A549 treated with ZK216348 at 1 μM for 4 hours (cell line): ENCODE data around the gene FADS6. TPM values are rescaled to one million over a fixed set of nuclear protein-coding genes. Genes with fewer than 3 reads are reported as not detected.

ENCODE experiments used
- total RNA-seq: library from RNA; stranded (reverse); fragments of 200-300 nt; extraction: Qiagen RNA extraction; gene quantifications from 5 replicates; pipeline ENCODE4 v1.2.3, GENCODE V29; 2022; ENCODE audit warnings: low read depth

The FADS6 gene, protein sequence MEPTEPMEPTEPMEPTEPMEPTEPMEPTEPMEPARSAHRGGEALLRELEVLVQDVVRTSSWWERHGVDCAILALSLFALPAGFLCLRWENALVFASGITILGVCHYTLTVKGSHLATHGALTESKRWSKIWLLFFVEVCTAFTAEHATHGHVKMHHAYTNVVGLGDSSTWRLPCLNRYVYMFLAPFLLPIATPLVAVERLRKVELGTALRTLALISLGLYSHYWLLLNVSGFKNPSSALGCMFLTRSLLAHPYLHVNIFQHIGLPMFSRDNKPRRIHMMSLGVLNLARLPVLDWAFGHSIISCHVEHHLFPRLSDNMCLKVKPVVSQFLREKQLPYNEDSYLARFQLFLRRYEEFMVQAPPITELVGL
- not detected in 5 replicates for total RNA-seq

DNA sequence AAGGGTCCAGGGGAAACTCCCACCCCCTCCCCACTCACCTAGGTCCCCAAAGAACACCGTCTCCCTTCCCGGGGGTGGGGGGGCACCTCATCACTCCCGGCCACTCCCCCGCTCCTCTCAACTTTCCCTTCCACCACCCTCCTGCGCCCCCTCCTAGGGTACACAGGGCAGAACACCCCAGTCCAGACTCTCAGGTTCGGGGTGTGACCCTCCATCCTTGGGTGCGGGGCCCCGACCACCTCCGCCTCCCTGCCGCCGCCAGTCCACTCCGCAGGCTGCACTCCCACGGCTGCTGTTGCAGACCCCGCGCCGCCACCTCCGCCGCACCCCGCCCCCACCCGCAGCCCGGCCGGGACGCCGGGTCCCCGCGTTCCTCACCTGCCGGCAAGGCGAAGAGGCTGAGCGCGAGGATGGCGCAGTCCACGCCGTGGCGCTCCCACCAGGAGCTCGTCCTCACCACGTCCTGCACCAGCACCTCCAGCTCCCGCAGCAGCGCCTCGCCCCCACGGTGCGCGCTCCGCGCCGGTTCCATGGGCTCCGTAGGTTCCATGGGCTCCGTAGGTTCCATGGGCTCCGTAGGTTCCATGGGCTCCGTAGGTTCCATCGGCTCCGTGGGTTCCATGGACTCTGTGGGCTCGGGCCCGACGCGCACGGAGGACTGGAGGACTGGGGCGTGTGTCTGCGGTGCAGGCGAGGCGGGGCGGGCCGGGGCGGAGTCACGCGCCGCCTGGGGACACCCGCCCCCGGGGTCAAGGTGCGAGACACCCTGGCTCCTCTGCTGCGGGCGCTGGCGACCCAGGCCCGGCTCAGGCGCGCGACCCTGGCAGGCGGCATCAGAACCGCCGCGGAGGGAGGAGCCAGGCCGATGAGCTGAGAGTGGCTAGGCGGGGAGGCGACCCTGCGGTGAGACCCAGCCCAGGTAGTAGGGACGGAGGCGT is at the start of gene FADS6:
TSS of gene FADS6 (minus strand) at position 660 of the 938 bp plus-strand sequence. CDS start at position 622, 38 bp downstream.

DNA sequence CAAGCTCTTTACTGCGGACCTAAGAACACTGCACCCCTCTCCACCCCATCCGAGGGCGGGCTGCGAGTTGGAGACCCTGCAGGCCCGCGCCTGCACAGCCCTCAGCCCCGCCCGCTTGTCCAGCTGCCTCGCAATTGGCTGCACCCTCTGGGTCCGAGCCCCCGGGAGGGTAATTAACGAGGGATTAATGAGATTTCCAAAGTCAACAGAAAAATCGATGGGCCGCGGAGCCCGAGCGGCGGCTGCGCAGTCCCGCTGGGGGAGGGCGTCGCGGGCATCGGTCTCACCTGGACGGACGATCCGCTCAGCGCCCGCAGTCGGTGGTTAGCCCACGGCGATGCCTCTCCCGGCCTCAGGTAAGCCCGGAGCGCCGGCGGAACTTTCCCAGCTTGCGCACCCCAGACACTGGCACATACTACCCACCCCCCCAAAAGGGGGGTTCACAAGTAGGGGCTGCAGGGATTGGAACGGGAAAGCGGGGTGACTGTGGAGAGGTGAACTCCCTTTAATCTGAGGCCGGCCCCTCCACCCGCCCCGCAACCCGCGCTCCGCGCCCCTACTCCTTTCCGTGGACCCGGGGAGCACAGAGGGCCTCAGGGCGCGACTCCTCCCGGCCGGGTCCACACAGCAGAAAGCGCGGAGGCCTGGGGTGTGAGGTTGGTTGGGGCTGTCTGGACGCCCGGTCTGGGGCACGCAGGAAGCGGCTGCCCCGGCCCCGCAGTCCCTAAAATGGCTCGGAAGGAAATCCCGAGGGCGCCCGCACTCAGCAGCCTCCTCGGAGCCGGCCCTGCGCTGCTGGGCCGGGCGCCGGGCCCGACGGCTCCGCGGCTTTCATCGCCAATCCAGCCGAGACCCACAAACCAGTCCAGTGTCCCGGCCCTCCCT is 42.4 kb upstream of the FADS6 start, which contains the start of gene OTOP3:
TSS of gene OTOP3 (plus strand) at position 314 of the 885 bp plus-strand sequence. CDS start at position 338, 24 bp downstream.

DNA sequence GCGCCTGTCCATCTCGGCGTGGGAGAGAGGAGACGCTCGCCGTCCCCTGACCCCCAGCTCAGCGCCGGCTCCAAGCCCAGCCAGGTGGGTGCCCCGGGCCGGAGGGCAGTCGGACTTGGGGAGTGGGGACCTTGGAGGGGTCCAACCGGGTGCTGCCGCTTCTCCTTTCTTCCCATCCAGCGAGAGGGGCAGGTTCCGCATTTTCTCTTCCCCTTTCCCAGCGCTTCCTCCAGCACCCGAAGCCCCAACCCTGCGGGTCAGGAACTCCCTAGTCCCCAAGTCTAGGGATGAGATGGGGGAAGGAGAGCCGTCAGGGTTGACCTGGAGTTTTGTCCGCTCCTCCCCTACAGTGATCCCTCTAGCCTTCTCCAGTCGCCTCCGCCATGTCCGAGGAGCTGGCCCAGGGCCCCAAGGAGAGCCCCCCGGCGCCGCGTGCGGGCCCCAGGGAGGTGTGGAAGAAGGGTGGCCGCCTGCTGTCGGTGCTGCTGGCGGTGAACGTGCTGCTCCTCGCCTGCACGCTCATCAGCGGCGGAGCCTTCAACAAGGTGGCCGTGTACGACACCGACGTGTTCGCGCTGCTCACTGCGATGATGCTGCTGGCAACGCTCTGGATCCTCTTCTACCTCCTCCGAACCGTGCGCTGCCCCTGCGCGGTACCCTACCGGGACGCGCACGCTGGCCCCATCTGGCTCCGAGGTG is 31.0 kb upstream of the FADS6 start, which contains the start of gene OTOP2:
TSS of gene OTOP2 (plus strand) at position 24 of the 699 bp plus-strand sequence. CDS start at position 384, 360 bp downstream.

DNA sequence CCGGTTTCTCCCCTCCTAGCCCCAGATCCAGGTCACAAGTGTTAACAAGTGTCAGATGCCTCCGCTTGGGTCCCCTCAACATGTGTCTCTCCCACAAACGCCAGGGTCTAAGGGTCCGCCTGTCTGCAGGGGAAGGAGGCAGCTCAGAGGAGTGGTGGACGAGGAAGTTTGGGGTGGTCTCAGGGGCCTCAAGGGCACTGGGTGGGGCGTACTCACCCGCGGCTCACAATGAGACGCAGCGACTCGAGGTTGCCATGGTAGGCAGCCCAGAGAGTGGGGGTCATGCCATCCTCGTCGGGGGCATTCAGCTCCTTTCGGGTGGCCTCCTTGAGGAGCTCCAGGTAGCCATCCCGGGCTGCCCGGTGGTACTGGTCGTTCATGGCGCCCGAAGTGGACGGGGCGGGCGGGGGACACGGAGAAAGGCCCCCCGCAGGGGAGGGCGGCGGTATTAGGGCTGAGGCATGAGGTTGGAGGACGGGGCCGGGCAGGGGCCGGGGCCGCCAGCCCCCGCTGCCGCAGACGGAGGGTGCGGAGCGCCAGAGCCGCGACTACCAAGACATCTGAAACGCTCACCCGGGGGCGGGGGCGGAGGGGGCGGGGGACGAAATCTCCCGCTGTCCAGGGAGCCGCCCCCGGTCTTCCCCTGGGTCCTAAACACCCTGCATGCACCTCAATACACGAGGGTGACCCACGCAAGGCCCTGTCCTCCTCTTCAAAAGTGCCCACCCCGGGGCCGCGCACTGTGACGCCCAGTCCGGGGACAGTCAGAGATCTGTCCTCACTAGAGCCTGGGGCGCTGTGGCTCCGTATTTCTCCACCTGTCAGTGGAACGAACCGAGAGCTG is 29.5 kb upstream of the FADS6 start, which contains the start of gene USH1G:
TSS of gene USH1G (minus strand) at position 562 of the 844 bp plus-strand sequence. CDS start at position 380, 182 bp downstream.

DNA sequence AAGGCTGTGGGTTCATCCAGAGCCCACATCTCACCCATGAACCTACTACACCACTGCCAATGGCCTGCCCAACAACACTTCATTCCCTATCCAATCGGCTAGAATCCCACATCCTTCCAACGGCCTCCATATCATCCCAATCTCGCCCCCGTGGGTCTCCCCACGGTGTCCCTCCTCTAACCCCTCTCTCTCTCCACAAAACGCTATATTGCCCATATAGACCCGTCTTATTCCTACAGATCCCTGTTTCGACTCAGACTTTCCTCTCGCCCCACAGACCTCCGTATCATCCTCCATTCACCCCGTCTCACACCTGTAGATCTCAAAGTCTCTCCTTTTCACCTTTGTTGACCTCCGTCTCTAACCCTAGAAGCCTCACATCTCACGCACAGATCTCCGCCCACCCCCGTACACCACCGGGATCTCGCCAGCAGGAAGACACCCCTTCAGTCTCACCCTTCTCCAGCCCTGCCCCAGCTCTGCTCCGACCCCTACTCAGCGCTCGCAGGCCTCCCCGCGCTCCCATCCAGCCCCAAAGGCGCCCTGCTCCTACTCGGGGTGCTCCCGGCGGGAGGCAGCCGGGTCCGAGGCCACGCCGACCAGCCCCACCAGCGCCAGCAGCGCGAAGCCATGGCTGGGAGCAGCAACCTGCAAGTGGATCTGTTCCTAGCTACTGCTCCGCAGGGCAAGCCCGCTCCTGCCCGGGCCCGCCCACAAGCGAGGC is 21.0 kb downstream of the FADS6 start, which contains the start of gene FDXR:
TSS of gene FDXR (minus strand) at position 682 of the 724 bp plus-strand sequence. CDS start at position 632, 50 bp downstream.

DNA sequence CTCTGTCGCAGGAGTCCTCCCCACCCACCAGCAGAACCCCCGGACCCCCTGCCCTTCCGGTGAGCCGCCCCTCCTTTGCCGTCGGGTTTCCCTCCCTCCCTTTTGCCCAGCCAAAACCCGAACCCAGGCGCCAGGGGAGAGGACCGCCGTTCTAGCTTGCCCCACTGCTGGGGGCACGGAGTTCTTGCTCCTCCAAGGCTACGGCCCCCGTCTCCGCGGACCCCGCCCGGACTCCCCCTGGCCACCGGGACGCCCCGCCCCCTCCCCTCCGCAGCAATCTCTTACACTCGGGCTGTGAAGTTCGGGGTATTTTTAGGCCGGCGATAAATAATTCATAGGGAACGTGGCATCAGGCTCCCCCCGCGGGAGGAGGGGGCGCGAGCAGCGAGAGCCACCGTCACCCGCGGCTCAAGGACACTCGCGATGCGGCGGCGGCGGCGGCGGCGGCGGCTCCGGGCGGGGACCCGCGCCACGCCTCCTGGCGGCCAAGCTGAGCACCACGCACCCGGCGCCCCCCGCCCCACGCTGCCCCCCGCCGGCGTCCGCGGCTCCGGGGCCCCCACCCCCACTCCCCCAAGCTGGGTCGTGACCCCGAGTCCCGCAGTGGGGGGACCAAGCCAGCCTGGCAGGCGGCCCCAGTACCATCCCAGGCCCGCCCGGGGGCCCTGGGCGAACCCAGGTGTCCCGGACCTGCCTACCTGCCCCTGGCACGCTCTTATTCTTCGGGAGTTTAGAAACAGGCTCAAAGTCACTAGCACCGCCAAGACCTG is 33.8 kb downstream of the FADS6 start, which contains the start of gene GRIN2C:
TSS of gene GRIN2C (minus strand) at position 427 of the 770 bp plus-strand sequence. CDS start 4,793 bp downstream, outside the sequence.

Other genes with a start within 250 kb of the FADS6 start
- not detected in 5 replicates for gene CD300LF, start 180.7 kb downstream of the FADS6 start, total RNA-seq
- gene RAB37, start 156.4 kb downstream of the FADS6 start, total RNA-seq: 1.0 to 2.1 TPM (median 1.3 TPM) in 5 replicates
- gene NHERF1, start 145.0 kb downstream of the FADS6 start, total RNA-seq: 28.8 to 52.1 TPM (median 45.9 TPM) in 5 replicates
- 46.7 to 59.5 TPM (median 57.8 TPM) in 5 replicates for gene NAT9, start 117.3 kb downstream of the FADS6 start, total RNA-seq
- gene GRIN2C, start 33.7 kb downstream of the FADS6 start, total RNA-seq: 0.21 to 0.52 TPM (median 0.27 TPM) in 5 replicates
- gene FDXR, start 20.6 kb downstream of the FADS6 start, total RNA-seq: 33.6 to 70.0 TPM (median 67.8 TPM) in 5 replicates
- gene USH1G, start 29.6 kb upstream of the FADS6 start, total RNA-seq: 0.08 to 0.18 TPM (median 0.12 TPM) in 4 of 5 replicates, not detected in the other
- 0.06 to 0.14 TPM in 2 of 5 replicates, not detected in the others for gene OTOP2, start 30.6 kb upstream of the FADS6 start, total RNA-seq
- gene OTOP3, start 42.3 kb upstream of the FADS6 start, total RNA-seq: not detected in 5 replicates
- gene HID1, start 79.1 kb upstream of the FADS6 start, total RNA-seq: 7.1 to 12.7 TPM (median 11.0 TPM) in 5 replicates
- gene CDR2L, start 94.0 kb upstream of the FADS6 start, total RNA-seq: 41.1 to 73.3 TPM (median 64.5 TPM) in 5 replicates
- gene MRPL58, start 119.0 kb upstream of the FADS6 start, total RNA-seq: 75.8 to 85.3 TPM (median 76.5 TPM) in 5 replicates
- 453 to 615 TPM (median 486 TPM) in 5 replicates for gene ATP5PD, start 153.3 kb upstream of the FADS6 start, total RNA-seq
- gene KCTD2, start 153.6 kb upstream of the FADS6 start, total RNA-seq: 26.4 to 33.7 TPM (median 30.7 TPM) in 5 replicates
- 16.8 to 35.9 TPM (median 29.7 TPM) in 5 replicates for gene SLC16A5, start 194.3 kb upstream of the FADS6 start, total RNA-seq
- 17.4 to 21.8 TPM (median 18.7 TPM) in 5 replicates for gene ARMC7, start 216.3 kb upstream of the FADS6 start, total RNA-seq
- 82.9 to 136 TPM (median 131 TPM) in 5 replicates for gene NT5C, start 238.1 kb upstream of the FADS6 start, total RNA-seq